Astrocyte of the cerebellum (primary cell): ENCODE measurements around the gene MBNL2.

Experiments used
- DNase-seq: peaks from one replicate; pipeline ENCODE4 v3.0.0-alpha.2; 2011; ENCODE audit warnings: low read depth
- H3K4me3 ChIP-seq: 2 replicates; pipeline ENCODE4 v1.5.1; 2011; ENCODE audit warnings: mild to moderate bottlenecking, low read depth, low read length, moderate library complexity
- CTCF ChIP-seq: IDR thresholded peaks from 2 replicates; pipeline ENCODE4 v1.5.1; 2012; ENCODE audit warnings: low read length, low read depth, moderate library complexity, mild to moderate bottlenecking; ENCODE audit errors: missing control alignments
- in situ Hi-C: cut with HindIII; loops from 2 replicates; pipeline ENCODE4 v1.10.0; 2017; ENCODE audit warnings: low sequenced_read_pairs

Gene MBNL2

GRCh38 chr13:97229699-97230098 is 7.6 kb downstream of the MBNL2 start:
- TF ChIP-seq CTCF = no peak
- no peak for DNase-seq
- in situ Hi-C loops = no loop called here
- no peak overlapping the region for H3K4me3 ChIP-seq

- no peak for TF ChIP-seq CTCF
- no peak for DNase-seq
- in situ Hi-C loops = no loop called here
- no peak overlapping the region for H3K4me3 ChIP-seq
Measured at GRCh38 chr13:97231118-97231828, 9.1 kb downstream of the MBNL2 start.

- H3K4me3 ChIP-seq = no peak overlapping the region
- TF ChIP-seq CTCF = no peak
- in situ Hi-C loops = no loop called here
- no peak for DNase-seq
Measured at GRCh38 chr13:97231829-97232196, 9.7 kb downstream of the MBNL2 start.

GRCh38 chr13:97233499-97233898 is 11.4 kb downstream of the MBNL2 start:
- TF ChIP-seq CTCF = no peak
- in situ Hi-C loops = no loop called here
- H3K4me3 ChIP-seq = no peak overlapping the region
- no peak for DNase-seq

GRCh38 chr13:97234236-97234635 is 12.1 kb downstream of the MBNL2 start:
- in situ Hi-C loops = no loop called here
- TF ChIP-seq CTCF = no peak
- no peak for DNase-seq
- no peak overlapping the region for H3K4me3 ChIP-seq

GRCh38 chr13:97234742-97235141 is 12.6 kb downstream of the MBNL2 start:
- in situ Hi-C loops = no loop called here
- TF ChIP-seq CTCF = no peak
- no peak overlapping the region for H3K4me3 ChIP-seq
- no peak for DNase-seq
